ENCODE measurements around the gene FAM187B.

FAM187B gene

GRCh38 chr19:35228177-35228930 is at the start of gene FAM187B:
Gene FAM187B, minus strand, starts transcription at chr19:35228739. Its CDS starts 59 bp downstream, at chr19:35228680.
- TF ChIP-seq ZFX (IDR thresholded peaks at IDR 0.05): no peak
- TF ChIP-seq CTCF (conservative IDR thresholded peaks at IDR 0.05): no peak
- H3K27ac ChIP-seq: no peak within 1 kb of the TSS

GRCh38 chr19:35276706-35277281 is 48.3 kb upstream of the FAM187B start:
- TF ChIP-seq ZFX (IDR thresholded peaks at IDR 0.05): no peak
- no peak overlapping the region for H3K27ac ChIP-seq

- no peak for TF ChIP-seq CTCF (conservative IDR thresholded peaks at IDR 0.05)
- no peak for TF ChIP-seq ZFX (IDR thresholded peaks at IDR 0.05)
- no peak overlapping the region for H3K27ac ChIP-seq
Observed at GRCh38 chr19:35274323-35274722, 45.8 kb upstream of the FAM187B start.

GRCh38 chr19:35273686-35274259 is 45.2 kb upstream of the FAM187B start:
- no peak for TF ChIP-seq ZFX (IDR thresholded peaks at IDR 0.05)
- TF ChIP-seq CTCF (conservative IDR thresholded peaks at IDR 0.05): no peak
- no peak overlapping the region for H3K27ac ChIP-seq

- no peak for TF ChIP-seq CTCF (conservative IDR thresholded peaks at IDR 0.05)
- no peak for TF ChIP-seq ZFX (IDR thresholded peaks at IDR 0.05)
- no peak overlapping the region for H3K27ac ChIP-seq
Observed at GRCh38 chr19:35272954-35273649, 44.6 kb upstream of the FAM187B start.

GRCh38 chr19:35272122-35272719 is 43.7 kb upstream of the FAM187B start:
- H3K27ac ChIP-seq: no peak overlapping the region
- TF ChIP-seq ZFX (IDR thresholded peaks at IDR 0.05) (no peak), CTCF (conservative IDR thresholded peaks at IDR 0.05) (no peak)

GRCh38 chr19:35271546-35271945 is 43.0 kb upstream of the FAM187B start:
- H3K27ac ChIP-seq: no peak overlapping the region
- TF ChIP-seq CTCF (conservative IDR thresholded peaks at IDR 0.05) (no peak), ZFX (IDR thresholded peaks at IDR 0.05) (no peak)
